KOPT-K1 (cell line): ENCODE results near the gene SNX33.
"Not testable (repeated sequence)": the region's sequence is repeated elsewhere in the genome, so short reads cannot be mapped to it uniquely, and the experiment has no call there.

Source experiments
- H3K27ac ChIP-seq: fragments of 200-600 bp; sonication (generic); 2 replicates; pipeline ENCODE4 v1.5.1; 2016; ENCODE audit warnings: antibody characterized with exemption, mild to moderate bottlenecking, low read depth, low read length; ENCODE audit not compliant: poor library complexity, severe bottlenecking
- H3K36me3 ChIP-seq: fragments of 200-600 bp; sonication (generic); 2 replicates; pipeline ENCODE4 v1.5.1; 2017; ENCODE audit warnings: antibody characterized with exemption, mild to moderate bottlenecking, low read length, moderate library complexity; ENCODE audit not compliant: insufficient read depth
- H3K9me3 ChIP-seq: fragments of 200-600 bp; sonication (generic); 2 replicates; pipeline ENCODE4 v1.5.1; 2017; ENCODE audit warnings: antibody characterized with exemption, low read length, mild to moderate bottlenecking; ENCODE audit not compliant: insufficient read depth, poor library complexity, severe bottlenecking

The SNX33 gene

DNA sequence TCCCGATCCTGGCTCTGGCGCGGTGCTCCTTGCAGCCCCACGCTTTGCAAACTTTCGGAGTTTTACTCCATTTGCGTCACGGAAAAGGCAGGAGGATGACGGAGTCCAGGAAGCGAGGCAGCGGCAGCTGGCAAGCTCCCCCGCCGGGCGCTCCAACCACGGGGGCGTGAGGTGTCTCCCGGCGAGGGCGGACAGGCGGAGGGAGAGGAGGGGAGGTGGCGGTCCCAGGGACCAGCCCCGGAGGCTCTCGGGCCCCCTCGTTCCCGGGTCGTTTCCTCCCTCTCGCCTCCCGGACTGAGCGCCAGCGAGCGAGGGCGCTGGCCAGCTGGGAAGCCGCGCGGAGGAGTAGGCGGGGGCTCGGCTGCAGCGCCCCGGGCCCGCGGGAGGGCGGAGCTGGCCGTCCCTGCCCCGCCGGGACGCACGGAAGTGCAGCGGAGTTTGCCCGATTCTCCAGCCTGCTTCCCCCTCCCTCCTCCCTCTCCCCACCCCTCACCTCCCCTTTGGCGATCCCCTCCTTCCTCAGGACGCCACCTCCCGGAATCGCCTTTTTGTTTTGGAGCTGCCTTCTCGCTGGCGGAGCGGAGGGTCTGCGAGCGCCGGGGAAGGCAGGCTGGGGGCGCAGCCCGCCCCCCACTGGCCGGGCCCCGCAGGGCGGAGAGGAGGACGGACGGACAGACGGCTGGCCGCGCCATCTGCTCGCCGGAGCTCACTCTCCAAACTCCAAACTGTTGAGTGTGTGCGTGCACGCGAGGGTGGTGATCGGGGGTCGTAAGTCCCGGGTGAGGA lies at the start of gene SNX33:
Gene SNX33, plus strand, starts transcription at position 543 of the 786 bp plus-strand sequence. CDS start 1,191 bp downstream, outside the sequence.
- Histone ChIP-seq H3K27ac (peak within 1 kb of the TSS; percentile 35), H3K9me3 (no peaks in the 10 kb centered on the region), H3K36me3 (no peaks in the 10 kb centered on the region)

- Histone ChIP-seq H3K27ac (peak overlapping the region; percentile 61), H3K36me3 (peaks cover 85% of the 10 kb centered on the region), H3K9me3 (no peaks in the 10 kb centered on the region)
Measured at GRCh38 chr15:75598361-75598760, 49.4 kb upstream of the SNX33 start.

DNA sequence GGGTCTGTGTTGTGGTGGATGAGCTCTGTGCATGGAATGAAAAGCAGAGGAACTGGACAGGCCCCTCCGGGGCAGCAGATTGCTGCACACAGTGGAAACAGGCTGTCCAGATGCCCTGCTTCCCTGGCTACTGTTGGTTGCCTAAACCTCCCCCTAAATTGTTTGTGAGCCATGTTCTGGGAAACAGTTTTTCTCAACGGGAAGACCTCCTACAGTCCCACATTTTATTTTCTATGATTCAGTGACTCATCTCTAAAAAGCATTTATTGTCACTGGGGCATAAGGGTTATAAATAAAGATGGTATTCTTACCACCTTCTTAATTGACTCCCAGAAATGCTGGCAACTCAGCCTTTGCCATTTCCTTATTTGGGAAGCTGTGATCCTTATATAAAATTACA lies 48.3 kb upstream of the SNX33 start:
- H3K36me3 ChIP-seq: peaks cover 83% of the 10 kb centered on the region
- H3K27ac ChIP-seq: peak overlapping the region; percentile 28

GRCh38 chr15:75606026-75606425 lies 41.7 kb upstream of the SNX33 start:
- peaks cover 76% of the 10 kb centered on the region for H3K36me3 ChIP-seq

More for the DNA sequence above, 48.3 kb upstream of the SNX33 start:
- no peaks in the 10 kb centered on the region for H3K9me3 ChIP-seq

GRCh38 chr15:75606711-75607699 lies 40.7 kb upstream of the SNX33 start:
- peak overlapping the region; percentile 83 for H3K27ac ChIP-seq
- peaks cover 76% of the 10 kb centered on the region for H3K36me3 ChIP-seq

More at GRCh38 chr15:75606026-75606425, 41.7 kb upstream of the SNX33 start:
- Histone ChIP-seq H3K9me3 (no peaks in the 10 kb centered on the region), H3K27ac (peak overlapping the region; percentile 83)

GRCh38 chr15:75616766-75617165 lies 30.9 kb upstream of the SNX33 start:
- no peak overlapping the region for H3K27ac ChIP-seq
- H3K36me3 ChIP-seq: peaks cover 87% of the 10 kb centered on the region
- no peaks in the 10 kb centered on the region for H3K9me3 ChIP-seq

More at GRCh38 chr15:75606711-75607699, 40.7 kb upstream of the SNX33 start:
- H3K9me3 ChIP-seq: no peaks in the 10 kb centered on the region

DNA sequence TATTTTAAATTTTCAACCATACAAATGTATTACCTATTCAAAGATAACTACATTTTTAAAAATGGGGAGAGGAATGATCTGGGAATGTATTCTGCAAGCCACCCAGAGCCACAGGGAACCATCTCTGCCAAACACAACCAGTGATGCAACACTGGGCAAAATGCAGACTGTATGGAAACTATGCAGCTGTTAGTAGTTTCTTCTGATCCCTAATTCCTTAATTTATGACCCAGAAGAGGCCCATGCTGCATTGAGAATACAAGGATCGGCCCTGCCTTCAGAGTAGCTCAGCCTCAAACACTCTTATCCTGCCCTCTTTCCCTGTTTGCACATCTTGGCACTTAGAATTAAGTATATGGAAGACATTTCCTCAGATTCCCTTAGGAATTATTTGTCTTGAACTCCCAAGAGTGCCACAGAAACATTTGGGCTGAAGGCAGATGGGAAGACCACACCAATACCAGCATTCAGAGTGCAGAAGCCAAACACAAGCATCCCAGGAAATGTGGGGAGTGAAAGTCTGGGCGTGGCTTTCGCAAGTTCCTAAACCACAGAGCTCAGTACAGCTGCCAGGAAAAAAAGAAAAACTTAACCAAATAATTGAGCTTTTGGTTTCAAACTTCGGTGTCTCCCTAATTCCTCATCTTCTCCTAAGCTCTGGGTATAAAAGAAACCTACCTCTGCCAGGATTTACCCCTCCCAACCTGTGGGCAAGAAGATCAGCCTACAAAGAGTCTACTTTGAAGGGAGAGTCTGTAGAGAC lies 27.5 kb upstream of the SNX33 start:
- peaks cover 55% of the 10 kb centered on the region for H3K36me3 ChIP-seq
- H3K9me3 ChIP-seq: no peaks in the 10 kb centered on the region

DNA sequence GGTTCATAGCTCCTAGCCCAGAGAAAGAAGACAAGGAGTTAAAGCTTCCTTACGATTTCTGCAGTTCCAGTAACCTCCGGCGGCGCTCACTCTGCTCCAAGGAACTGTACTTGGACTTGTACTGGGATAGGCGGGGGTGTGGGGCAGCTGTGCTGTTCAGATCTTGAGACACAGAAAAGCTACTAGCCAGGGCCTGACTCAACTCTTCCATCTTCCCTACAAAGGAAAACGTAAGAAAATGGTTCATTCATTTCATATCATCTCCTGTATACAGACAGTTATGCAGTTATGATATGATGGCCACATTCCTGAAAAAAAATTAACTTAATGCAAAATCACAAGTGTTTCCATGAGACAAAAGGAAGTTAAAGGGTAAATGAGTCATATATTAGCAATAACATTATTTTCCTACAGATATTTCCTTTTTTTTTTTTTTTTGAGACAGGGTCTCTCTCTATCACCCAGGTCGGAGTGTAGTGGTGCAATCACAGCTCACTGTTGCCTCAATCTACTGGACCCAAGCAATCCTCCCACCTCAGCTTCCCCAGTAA lies 26.8 kb upstream of the SNX33 start:
- Histone ChIP-seq H3K36me3 (peaks cover 48% of the 10 kb centered on the region), H3K9me3 (no peaks in the 10 kb centered on the region), H3K27ac (peak overlapping the region; percentile 20)

More for the DNA sequence above, 27.5 kb upstream of the SNX33 start:
- H3K27ac ChIP-seq: peak overlapping the region; percentile 20

GRCh38 chr15:75622505-75622904 lies 25.2 kb upstream of the SNX33 start:
- H3K27ac ChIP-seq: peak overlapping the region; percentile 9
- H3K36me3 ChIP-seq: peaks cover 32% of the 10 kb centered on the region
- no peaks in the 10 kb centered on the region for H3K9me3 ChIP-seq

DNA sequence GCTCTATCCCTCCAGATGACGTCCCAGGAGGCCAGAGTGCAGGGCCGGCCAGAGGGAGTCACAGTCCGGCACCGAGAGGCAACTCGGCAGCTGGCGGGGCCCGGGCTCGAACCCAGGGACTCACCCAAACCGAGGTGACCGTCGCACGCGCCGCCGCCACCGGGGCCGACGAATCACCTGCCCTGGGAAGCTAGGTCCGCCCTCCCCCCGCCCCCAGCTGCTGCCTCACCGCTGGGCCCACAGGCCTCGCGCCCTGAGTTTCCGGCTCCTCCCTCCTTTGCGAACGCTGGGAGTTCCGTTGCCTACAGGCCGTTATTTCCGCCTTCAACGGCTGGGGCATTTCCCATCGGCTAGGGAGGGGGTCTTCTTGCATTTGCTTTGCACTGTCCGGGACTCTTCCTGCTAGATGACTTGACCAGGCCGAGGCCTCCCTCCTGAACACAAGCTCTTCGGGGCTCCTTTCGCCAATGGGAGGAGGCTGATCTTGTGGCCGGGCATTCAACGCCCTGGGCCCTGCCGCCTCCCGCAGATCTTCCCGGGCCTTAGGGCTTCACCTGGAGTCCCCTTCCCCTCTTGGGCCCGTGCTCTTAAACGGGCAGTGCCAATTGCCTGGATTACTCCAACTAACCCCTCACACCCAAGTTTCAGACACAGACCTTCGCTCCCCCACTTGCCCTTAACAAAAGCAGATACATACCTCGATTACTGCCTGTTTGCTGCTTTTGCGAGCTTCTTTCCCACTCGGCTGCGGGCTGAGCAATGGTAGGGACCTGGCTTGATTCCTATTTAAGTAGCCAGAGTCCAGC lies 22.0 kb upstream of the SNX33 start, which contains the start of gene SNUPN:
Gene SNUPN, minus strand, starts transcription at position 184 of the 806 bp plus-strand sequence. CDS start 4,674 bp downstream, outside the sequence.
- H3K9me3 ChIP-seq: no peaks in the 10 kb centered on the region
- H3K27ac ChIP-seq: peak within 1 kb of the TSS; percentile 100

DNA sequence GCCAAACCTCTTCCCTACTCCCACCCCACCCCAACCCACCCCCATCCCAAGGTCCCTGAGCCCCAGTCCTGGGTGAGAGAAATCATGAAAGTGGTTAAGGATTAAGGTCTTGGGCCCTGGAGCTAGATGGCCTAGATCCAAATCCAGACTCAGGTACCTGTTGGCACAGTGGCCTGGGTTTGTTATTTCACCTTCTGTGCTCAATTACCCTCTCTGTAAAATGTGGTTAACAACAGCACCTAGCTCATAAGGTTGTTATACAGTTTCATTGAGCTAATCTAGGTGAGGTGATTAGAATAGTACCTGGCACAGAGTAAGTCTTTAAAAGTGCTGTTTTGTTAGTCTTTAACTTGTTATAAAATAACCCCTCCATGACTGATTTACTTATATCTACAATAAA lies 15.8 kb upstream of the SNX33 start:
- no peak overlapping the region for H3K27ac ChIP-seq

More for the DNA sequence above, 22.0 kb upstream of the SNX33 start, which contains the start of gene SNUPN:
- peaks cover 2% of the 10 kb centered on the region for H3K36me3 ChIP-seq

DNA sequence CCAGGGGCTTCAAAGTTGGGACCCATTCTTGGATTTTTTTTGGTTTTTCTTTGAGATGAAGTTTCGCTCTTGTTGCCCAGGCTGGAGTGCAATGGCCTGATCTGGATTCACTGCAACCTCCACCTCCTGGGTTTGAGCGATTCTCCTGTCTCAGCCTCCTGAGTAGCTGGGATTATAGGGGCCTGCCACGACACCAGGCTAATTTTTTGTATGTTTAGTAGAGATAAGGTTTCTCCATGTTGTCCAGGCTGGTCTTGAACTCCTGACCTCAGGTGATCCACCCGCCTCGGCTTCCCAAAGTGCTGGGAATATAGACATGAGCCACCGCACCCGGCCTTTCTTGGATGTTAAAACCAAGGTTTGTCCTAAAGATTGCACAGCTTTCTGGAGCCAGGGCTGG lies 13.8 kb upstream of the SNX33 start:
- not testable (repeated sequence) for H3K9me3 ChIP-seq, H3K27ac ChIP-seq
- H3K36me3 ChIP-seq: peaks cover 20% of the 10 kb centered on the region

More for the DNA sequence above, 15.8 kb upstream of the SNX33 start:
- Histone ChIP-seq H3K9me3 (no peaks in the 10 kb centered on the region), H3K36me3 (peaks cover 2% of the 10 kb centered on the region)

- Histone ChIP-seq H3K9me3 (no peaks in the 10 kb centered on the region), H3K36me3 (peaks cover 20% of the 10 kb centered on the region), H3K27ac (no peak overlapping the region)
Measured at GRCh38 chr15:75636026-75636425, 11.7 kb upstream of the SNX33 start.
